DMS53 (cell line): ENCODE results near the gene TRMU.
"Not testable (repeated sequence)": the region's sequence is repeated elsewhere in the genome, so short reads cannot be mapped to it uniquely, and the experiment has no call there.

ENCODE experiments used
- DNase-seq: peaks from one replicate; lab custom pipeline; 2025; lab: John Stamatoyannopoulos, UW

TRMU gene

DNA sequence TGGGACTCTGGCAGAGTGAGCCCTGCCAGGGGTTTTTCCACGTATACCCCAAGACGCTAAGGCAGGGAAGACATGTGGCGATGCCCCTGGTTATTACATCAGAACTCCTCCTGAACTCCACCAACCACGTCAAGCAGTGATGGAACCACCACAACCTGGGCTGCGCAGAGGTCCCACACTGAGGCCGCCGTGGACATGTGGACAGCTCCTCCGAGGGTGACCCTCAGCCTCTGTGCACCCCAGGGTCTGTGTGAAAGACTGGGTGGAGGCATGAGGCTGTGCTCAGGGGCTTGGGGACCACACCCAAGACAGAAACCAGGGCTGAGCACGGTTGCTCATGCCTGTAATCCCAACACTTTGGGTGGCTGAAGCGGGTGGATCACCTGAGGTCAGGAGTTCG lies 52.2 kb downstream of the TRMU start:
- no peak for DNase-seq

GRCh38 chr22:46388647-46389046 lies 53.1 kb downstream of the TRMU start:
- no peak for DNase-seq

GRCh38 chr22:46389081-46389480 lies 53.6 kb downstream of the TRMU start:
- no peak for DNase-seq

- no peak for DNase-seq
Measured at GRCh38 chr22:46390105-46390651, 54.7 kb downstream of the TRMU start.

DNA sequence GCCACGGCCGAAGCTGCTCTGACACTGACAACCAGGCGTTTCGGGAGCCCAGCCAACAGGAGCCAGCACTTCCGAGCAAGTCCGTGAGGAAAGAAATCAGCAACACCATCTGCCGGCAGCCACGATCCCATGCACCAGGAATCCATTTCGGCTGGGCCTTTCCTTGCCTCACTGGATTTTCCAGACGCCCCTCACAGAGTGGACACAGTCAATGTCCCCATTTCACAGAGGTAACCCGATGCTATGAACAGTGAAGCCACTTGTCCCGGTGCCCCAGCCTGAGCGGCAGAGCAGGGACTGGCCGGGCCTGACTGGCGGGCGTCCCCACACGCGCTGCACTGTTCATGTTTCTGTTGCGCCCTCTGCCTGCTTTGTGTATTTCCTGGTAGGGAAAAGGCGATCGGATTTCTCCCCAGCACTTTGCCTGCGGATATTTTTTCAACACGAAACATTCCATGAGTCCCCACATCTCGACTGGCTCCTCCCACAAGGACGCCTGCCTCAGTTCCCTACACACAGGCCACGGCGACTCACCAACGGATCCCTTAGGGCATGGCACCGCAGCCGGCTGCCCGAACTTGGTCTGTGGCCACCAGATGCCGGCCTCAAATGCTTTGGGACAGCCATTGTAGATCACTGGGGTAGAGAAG lies 55.3 kb downstream of the TRMU start:
- DNase-seq = peak; percentile 89

DNA sequence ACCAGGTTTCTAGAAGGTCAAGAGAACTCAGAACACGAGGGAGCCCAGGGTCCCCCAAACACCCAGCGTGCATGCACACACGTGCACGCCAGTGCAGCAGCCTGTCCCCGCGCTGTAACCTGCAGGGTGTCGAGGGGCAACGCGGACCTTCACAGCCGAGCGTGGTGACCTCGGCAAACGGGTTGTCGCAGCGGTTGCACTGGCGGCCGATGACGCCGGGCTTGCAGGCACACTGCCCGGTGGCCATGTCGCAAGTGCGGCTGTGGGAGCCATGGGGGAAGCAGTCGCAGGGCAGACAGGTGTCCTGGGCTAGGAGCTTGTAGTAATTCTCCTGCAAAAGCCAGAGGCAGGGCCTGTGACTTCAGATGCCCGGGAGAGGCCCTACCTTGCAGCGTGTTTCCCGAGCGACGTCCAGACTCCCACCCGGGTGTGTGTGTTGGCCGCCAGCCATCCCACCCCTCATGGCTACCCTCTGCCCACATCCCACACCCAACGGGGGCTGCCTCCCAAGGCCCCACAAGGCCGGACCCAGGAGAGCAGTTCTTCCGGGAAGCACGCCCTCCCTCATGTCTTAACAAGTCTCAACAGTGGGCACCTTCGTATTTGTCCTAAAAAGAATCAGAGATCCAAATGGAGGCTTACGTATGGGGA lies 56.1 kb downstream of the TRMU start:
- no peak for DNase-seq

GRCh38 chr22:46392137-46392844 lies 56.8 kb downstream of the TRMU start:
- no peak for DNase-seq

GRCh38 chr22:46393873-46394272 lies 58.4 kb downstream of the TRMU start:
- no peak for DNase-seq

DNA sequence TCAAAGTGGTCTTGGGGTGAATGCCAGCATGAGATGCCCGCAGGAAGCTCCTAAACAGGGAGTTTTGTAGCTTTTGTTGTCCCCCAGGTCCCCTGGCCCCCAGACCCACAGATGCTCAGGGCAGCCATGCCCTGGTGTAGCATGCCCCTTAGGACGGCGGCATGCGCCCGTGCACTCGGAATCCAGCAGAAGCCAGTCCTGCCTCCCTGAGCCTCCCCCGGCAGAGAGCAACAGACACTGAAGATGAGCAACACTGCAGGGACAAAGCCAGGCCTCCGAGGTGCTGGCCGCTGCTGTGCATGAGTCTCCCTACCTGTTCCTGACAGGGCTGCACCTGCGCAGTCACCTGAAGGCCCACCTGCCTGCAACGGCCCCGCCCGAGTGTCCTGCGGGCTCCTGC lies 59.1 kb downstream of the TRMU start:
- no peak for DNase-seq

- DNase-seq = no peak
Measured at GRCh38 chr22:46395145-46395544, 59.6 kb downstream of the TRMU start.

DNA sequence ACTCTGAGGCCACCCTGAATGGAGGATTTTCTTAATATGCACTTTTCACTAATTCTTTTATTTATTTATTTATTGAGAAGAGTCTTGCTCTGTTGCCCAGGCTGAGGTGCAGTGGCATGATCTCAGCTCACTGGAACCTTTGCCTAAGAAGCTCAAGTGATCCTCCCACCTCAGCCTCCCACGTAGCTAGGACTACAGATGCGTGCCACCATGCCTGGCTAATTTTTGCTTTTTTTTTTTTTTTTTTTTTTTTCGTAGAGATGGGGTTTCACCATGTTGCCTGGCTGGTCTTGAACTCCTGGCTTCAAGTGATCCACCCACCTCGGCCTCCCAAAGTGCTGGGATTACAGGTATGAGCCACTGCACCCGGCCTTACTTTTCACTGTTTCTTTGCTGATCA lies 61.5 kb downstream of the TRMU start:
- not testable (repeated sequence) for DNase-seq

DNA sequence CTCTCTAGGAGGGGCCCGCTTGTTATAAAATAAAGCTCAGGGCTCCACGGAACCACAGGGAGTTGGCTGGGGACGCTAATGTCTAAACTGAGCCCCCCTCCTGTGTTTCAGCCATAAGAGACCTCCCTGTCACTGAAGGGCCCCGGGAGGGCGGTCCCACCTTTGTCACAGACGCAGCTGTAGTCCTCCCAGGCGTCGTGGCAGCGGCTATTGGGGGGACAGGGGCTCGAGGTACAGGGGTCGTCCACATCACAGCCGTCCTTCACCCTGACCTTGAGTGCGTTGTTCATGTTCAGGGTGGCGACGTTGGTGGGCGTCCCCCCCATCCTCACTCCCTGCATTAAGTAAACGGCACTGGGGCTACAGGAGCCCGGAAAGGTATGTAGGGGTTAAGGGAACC lies 62.0 kb downstream of the TRMU start:
- DNase-seq = no peak

GRCh38 chr22:46397951-46398350 lies 62.4 kb downstream of the TRMU start:
- no peak for DNase-seq

DNA sequence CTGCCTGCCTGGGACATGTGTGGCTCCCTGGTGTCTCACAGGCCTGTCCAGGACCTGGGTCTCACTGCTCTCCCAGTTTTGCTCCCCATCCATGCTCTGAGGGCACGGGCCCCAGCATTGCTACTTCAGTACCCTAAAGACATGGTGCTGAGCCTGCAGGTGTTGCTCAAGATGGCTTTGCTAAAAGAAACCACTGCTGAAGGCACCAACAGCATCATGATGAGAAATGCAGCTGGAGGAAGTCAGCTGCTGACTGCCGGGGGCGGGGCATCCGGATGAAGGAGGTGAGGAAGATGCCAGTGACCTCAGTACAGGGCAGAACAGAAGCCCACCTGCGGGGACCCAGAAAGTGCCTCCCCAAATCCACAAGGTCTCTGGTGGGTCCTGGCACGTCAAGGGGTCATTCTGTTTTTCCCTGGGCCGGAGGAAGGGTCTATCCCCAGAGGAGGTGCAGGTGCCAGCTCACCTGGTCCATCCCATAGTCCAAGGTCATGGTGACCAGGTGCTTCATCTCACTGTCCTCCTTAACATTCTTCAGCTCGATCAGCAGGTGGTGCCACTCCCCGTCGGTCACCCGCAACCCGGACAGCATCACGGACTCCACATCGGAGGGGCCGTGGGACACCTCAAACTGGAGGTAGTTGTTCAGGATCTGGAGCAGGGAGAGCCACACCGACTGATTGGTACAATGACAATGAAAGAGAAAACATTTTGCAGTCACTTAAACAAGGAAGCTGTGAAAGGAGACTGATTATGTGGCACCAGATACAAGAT lies 63.9 kb downstream of the TRMU start:
- DNase-seq = no peak

DNA sequence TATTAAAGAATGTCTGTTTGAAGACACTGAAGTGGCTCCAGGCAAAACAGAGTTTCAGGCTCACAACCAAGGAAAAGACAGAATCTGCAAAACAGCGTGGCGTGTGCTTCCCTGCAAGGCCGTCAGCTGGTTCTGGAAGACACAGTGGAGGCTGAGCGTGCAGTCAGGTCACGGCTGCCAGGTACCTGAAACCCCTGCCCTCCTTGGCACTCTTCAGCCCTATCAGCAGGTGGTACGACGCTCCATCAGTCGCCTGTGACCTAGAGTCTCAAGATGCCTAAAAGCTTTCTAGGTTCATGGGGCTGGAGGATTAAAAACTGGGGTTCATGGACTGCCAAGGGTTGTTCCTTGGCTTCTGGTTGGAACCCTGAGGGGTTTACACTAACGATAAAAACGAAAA lies 65.9 kb downstream of the TRMU start:
- DNase-seq = no peak

- no peak for DNase-seq
Measured at GRCh38 chr22:46402505-46402904, 67.0 kb downstream of the TRMU start.

DNA sequence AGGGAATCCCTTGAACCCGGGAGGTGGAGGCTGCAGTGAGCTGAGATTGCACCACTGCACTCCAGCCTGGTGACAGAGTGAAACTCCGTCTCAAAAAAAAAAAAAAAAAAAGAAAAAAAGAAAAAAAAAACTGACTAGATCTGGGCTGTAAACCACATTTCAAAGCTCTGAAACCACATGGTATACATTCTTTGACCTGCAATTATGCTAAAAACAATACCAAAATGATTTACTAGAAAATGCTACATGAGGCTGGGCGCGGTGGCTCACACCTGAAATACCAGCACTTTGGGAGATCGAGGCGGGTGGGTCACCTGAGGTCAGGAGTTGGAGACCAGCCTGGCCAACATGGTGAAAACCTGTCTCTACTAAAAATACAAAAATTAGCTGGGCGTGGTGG lies 68.4 kb downstream of the TRMU start:
- DNase-seq = not testable (repeated sequence)

DNA sequence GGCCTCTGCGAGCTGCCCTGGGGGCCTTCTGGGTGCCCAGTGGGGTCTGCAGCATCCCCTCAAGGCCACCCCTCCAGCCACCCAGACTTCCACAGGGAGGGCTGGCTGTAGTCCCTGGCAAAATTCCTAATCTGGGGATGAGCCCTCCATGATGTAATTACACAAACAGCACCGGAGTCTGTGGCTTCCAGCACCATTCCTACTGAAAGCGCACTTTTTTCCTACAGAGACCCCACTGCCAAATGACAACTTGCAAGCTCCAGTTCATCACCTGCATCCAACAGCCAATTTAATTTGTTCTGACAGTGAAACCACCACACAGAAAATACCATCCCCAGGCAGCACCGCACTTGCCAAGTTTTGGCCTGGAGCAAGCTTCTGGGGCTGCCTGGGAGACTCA lies 70.4 kb downstream of the TRMU start:
- DNase-seq = no peak

DNA sequence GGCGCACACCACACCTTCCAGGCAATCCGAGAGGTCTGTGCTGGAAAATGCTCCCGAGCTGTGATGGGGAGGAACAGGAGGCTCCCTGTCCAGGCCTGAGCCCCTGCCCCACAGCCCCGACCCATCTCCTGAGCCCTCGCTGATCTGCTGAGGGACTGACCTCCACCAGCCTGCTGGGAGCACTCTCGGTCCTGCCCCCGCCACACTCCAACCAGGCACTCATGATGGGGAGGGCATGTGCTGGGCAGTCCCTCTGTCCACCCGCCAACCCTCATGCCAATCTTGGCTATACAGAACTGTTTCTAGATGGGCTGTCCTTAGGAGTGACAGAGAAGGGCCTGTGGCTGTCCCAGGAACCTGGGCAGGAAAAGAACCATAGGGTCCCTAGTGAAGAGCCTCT lies 70.8 kb downstream of the TRMU start:
- DNase-seq = no peak

DNA sequence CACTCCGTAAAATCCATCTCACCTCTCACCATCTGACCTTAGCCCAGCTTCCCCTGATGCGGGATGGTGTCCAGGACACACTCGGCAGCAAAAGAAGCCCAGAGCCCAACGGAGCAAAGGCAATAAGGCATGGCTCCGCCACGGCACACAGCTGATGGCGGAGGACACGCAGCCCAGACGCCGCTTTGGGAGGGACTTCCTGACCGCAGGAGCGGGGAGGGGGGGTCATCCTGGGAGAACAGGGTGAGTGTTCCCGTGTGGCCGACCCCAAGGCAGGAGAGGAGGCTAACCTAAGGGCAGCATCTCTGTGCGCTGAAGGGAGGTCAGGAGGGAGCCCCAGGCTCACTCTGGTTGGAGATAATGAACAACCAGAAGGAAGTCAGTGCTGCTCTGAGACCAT lies 71.3 kb downstream of the TRMU start:
- no peak for DNase-seq
